WTC11 (cell line): Measurements from ENCODE around the gene ZIC1. TPM values are rescaled to one million over a fixed set of nuclear protein-coding genes. Genes with fewer than 3 reads are reported as not detected.

Source experiments
- ATAC-seq: fragments of 200-7000 bp; cut with Tn5 transposase; 2 replicates; pipeline ENCODE4 v1.10.0; 2021; ENCODE audit warnings: mild to moderate bottlenecking, moderate library complexity
- CTCF ChIA-PET: fragments of 300-600 bp; sonication (Branson Sonifier 250); formaldehyde crosslinking; loops from one replicate; lab custom pipeline; 2021; ENCODE audit warnings: antibody characterized with exemption; lab: Charles Lee
- POLR2A ChIA-PET: fragments of 350-600 bp; sonication (Branson Sonifier 250); formaldehyde crosslinking; loops from one replicate; lab custom pipeline; 2021; ENCODE audit warnings: antibody characterized with exemption; lab: Charles Lee
- DNase-seq: peaks from one replicate; pipeline ENCODE4 v3.0.0; 2021; ENCODE audit warnings: low spot score
- H3K27ac Mint-ChIP-seq: 2 replicates; pipeline ENCODE4 v1.8.0; 2021; ENCODE audit warnings: mixed read lengths
- H3K27me3 Mint-ChIP-seq: 2 replicates; pipeline ENCODE4 v1.8.0; 2021; ENCODE audit warnings: low read depth, mild to moderate bottlenecking, moderate library complexity, mixed read lengths
- H3K36me3 Mint-ChIP-seq: 2 replicates; pipeline ENCODE4 v1.8.0; 2021; ENCODE audit warnings: mixed read lengths
- H3K4me1 Mint-ChIP-seq: 2 replicates; pipeline ENCODE4 v1.8.0; 2022; ENCODE audit warnings: mixed read lengths
- H3K4me3 Mint-ChIP-seq: 2 replicates; pipeline ENCODE4 v1.8.0; 2021; ENCODE audit warnings: mild to moderate bottlenecking, moderate library complexity, mixed read lengths
- H3K9me3 Mint-ChIP-seq: 2 replicates; pipeline ENCODE4 v1.8.0; 2021; ENCODE audit warnings: mixed read lengths
- CBFB ChIP-seq: sonication (generic); formaldehyde crosslinking; IDR thresholded peaks from 2 replicates; pipeline ENCODE4 v1.8.1; 2022; ENCODE audit warnings: mild to moderate bottlenecking, low read depth, missing genetic modification reagents
- CREB1 ChIP-seq: sonication (generic); formaldehyde crosslinking; IDR thresholded peaks from 2 replicates; pipeline ENCODE4 v1.8.0; 2023; ENCODE audit warnings: mild to moderate bottlenecking, missing genetic modification reagents
- CREM ChIP-seq: sonication (generic); formaldehyde crosslinking; IDR thresholded peaks from 2 replicates; pipeline ENCODE4 v1.8.1; 2022; ENCODE audit warnings: mild to moderate bottlenecking, missing genetic modification reagents, moderate library complexity
- ESRRA ChIP-seq: sonication (generic); formaldehyde crosslinking; IDR thresholded peaks from 2 replicates; pipeline ENCODE4 v1.8.1; 2022; ENCODE audit warnings: mild to moderate bottlenecking, missing genetic modification reagents, borderline replicate concordance
- HMGA2 ChIP-seq: fragments of 250-450 bp; sonication (Bioruptor Pico); IDR thresholded peaks from 2 replicates; pipeline ENCODE4 v1.4.0; 2021; ENCODE audit warnings: mild to moderate bottlenecking, moderate library complexity
- IRF2 ChIP-seq: sonication (generic); formaldehyde crosslinking; IDR thresholded peaks from 2 replicates; pipeline ENCODE4 v1.8.0; 2022; ENCODE audit warnings: low read depth, missing genetic modification reagents, borderline replicate concordance
- KAT7 ChIP-seq: sonication (generic); formaldehyde crosslinking; IDR thresholded peaks from 2 replicates; pipeline ENCODE4 v1.8.1; 2023; ENCODE audit warnings: missing genetic modification reagents, mild to moderate bottlenecking, borderline replicate concordance
- MYBL2 ChIP-seq: sonication (generic); formaldehyde crosslinking; IDR thresholded peaks from 2 replicates; pipeline ENCODE4 v1.8.1; 2023; ENCODE audit warnings: mild to moderate bottlenecking, moderate library complexity, missing genetic modification reagents
- NFE2L1 ChIP-seq: sonication (generic); formaldehyde crosslinking; IDR thresholded peaks from 2 replicates; pipeline ENCODE4 v1.8.1; 2023; ENCODE audit warnings: missing genetic modification reagents
- NFYB ChIP-seq: sonication (generic); formaldehyde crosslinking; conservative IDR thresholded peaks from 2 replicates; pipeline ENCODE4 v1.8.0; 2022; ENCODE audit warnings: low read depth, missing genetic modification reagents
- PRRX2 ChIP-seq: fragments of 250-450 bp; sonication (Bioruptor Pico); IDR thresholded peaks from 2 replicates; pipeline ENCODE4 v1.8.0; 2021; ENCODE audit warnings: mild to moderate bottlenecking
- SOX15 ChIP-seq: fragments of 250-450 bp; sonication (Bioruptor Pico); IDR thresholded peaks from 2 replicates; pipeline ENCODE4 v1.9.0; 2021; ENCODE audit warnings: mild to moderate bottlenecking
- ZNF232 ChIP-seq: sonication (generic); formaldehyde crosslinking; IDR thresholded peaks from 2 replicates; pipeline ENCODE4 v1.8.0; 2022; ENCODE audit warnings: mild to moderate bottlenecking, missing genetic modification reagents
- ZNF263 ChIP-seq: sonication (generic); formaldehyde crosslinking; IDR thresholded peaks from 2 replicates; pipeline ENCODE4 v1.8.1; 2022; ENCODE audit warnings: low read depth, mild to moderate bottlenecking, moderate library complexity, missing genetic modification reagents
- ZNF416 ChIP-seq: fragments of 250-450 bp; sonication (Bioruptor Pico); IDR thresholded peaks from 2 replicates; pipeline ENCODE4 v1.9.0; 2021; ENCODE audit warnings: mild to moderate bottlenecking, inconsistent platforms
- ZNF423 ChIP-seq: fragments of 250-450 bp; sonication (Bioruptor Pico); IDR thresholded peaks from 2 replicates; pipeline ENCODE4 v2.1.2; 2022; ENCODE audit warnings: mild to moderate bottlenecking, moderate library complexity
- total RNA-seq: library from RNA; stranded (reverse); gene quantifications from 3 replicates; pipeline ENCODE4 v1.2.3, GENCODE V29; 2021
- TF ChIP-seq, protein P1 (sequence below): sonication (generic); formaldehyde crosslinking; IDR thresholded peaks from 2 replicates; pipeline ENCODE4 v1.8.1; 2023; ENCODE audit warnings: mild to moderate bottlenecking, missing genetic modification reagents
- TF ChIP-seq, protein P2 (sequence below): sonication (generic); formaldehyde crosslinking; IDR thresholded peaks from 2 replicates; pipeline ENCODE4 v1.8.0; 2022; ENCODE audit warnings: mild to moderate bottlenecking, missing genetic modification reagents
- TF ChIP-seq, protein P3 (sequence below): sonication (generic); formaldehyde crosslinking; IDR thresholded peaks from 2 replicates; pipeline ENCODE4 v1.8.1; 2023; ENCODE audit warnings: mild to moderate bottlenecking, moderate library complexity, missing genetic modification reagents
- TF ChIP-seq, protein P4 (sequence below): sonication (generic); formaldehyde crosslinking; IDR thresholded peaks from 2 replicates; pipeline ENCODE4 v1.8.0; 2022; ENCODE audit warnings: mild to moderate bottlenecking, missing genetic modification reagents
- TF ChIP-seq, protein P5 (sequence below): sonication (generic); formaldehyde crosslinking; IDR thresholded peaks from 2 replicates; pipeline ENCODE4 v1.8.1; 2023; ENCODE audit warnings: mild to moderate bottlenecking, missing genetic modification reagents, borderline replicate concordance

Gene ZIC1
- total RNA-seq, 1 experiment from 2014 or later: 59.7 TPM

DNA sequence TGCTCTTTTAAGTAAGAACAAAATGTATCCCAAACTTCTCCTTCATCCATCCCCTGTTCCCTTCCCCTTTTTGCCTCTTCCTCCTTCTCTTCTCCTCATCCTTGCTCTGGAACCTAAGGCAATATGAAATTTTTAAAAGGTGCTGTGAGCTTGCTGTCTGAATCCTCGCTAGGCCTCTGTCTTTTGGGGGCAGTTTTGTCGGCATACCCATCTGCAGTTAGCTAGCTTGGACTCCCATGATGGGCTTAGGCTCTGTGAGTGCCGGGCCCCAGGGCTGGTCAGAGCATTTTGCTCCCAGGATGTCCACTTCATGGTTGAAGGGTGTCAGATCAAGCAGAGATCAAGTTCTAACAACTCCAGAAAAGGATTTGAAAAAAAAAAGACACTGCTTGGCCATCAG lies 18.6 kb downstream of the ZIC1 start (continued):
- TF ChIP-seq, protein P1, sequence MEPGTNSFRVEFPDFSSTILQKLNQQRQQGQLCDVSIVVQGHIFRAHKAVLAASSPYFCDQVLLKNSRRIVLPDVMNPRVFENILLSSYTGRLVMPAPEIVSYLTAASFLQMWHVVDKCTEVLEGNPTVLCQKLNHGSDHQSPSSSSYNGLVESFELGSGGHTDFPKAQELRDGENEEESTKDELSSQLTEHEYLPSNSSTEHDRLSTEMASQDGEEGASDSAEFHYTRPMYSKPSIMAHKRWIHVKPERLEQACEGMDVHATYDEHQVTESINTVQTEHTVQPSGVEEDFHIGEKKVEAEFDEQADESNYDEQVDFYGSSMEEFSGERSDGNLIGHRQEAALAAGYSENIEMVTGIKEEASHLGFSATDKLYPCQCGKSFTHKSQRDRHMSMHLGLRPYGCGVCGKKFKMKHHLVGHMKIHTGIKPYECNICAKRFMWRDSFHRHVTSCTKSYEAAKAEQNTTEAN: no peak
- TF ChIP-seq PRRX2 (CRISPR knock-in tag) (no peak), NFE2L1 (CRISPR knock-in tag) (no peak), IRF2 (CRISPR knock-in tag) (no peak), ZNF232 (no peak), ZNF416 (no peak)
- TF ChIP-seq, protein P2, sequence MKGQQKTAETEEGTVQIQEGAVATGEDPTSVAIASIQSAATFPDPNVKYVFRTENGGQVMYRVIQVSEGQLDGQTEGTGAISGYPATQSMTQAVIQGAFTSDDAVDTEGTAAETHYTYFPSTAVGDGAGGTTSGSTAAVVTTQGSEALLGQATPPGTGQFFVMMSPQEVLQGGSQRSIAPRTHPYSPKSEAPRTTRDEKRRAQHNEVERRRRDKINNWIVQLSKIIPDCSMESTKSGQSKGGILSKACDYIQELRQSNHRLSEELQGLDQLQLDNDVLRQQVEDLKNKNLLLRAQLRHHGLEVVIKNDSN (CRISPR knock-in tag): no peak
- TF ChIP-seq, protein P3, sequence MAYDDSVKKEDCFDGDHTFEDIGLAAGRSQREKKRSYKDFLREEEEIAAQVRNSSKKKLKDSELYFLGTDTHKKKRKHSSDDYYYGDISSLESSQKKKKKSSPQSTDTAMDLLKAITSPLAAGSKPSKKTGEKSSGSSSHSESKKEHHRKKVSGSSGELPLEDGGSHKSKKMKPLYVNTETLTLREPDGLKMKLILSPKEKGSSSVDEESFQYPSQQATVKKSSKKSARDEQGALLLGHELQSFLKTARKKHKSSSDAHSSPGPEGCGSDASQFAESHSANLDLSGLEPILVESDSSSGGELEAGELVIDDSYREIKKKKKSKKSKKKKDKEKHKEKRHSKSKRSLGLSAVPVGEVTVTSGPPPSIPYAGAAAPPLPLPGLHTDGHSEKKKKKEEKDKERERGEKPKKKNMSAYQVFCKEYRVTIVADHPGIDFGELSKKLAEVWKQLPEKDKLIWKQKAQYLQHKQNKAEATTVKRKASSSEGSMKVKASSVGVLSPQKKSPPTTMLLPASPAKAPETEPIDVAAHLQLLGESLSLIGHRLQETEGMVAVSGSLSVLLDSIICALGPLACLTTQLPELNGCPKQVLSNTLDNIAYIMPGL: no peak
- TF ChIP-seq, protein P4, sequence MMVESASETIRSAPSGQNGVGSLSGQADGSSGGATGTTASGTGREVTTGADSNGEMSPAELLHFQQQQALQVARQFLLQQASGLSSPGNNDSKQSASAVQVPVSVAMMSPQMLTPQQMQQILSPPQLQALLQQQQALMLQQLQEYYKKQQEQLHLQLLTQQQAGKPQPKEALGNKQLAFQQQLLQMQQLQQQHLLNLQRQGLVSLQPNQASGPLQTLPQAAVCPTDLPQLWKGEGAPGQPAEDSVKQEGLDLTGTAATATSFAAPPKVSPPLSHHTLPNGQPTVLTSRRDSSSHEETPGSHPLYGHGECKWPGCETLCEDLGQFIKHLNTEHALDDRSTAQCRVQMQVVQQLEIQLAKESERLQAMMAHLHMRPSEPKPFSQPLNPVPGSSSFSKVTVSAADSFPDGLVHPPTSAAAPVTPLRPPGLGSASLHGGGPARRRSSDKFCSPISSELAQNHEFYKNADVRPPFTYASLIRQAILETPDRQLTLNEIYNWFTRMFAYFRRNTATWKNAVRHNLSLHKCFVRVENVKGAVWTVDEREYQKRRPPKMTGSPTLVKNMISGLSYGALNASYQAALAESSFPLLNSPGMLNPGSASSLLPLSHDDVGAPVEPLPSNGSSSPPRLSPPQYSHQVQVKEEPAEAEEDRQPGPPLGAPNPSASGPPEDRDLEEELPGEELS (CRISPR knock-in tag): no peak
- TF ChIP-seq, all 79 proteins: peak for 0

DNA sequence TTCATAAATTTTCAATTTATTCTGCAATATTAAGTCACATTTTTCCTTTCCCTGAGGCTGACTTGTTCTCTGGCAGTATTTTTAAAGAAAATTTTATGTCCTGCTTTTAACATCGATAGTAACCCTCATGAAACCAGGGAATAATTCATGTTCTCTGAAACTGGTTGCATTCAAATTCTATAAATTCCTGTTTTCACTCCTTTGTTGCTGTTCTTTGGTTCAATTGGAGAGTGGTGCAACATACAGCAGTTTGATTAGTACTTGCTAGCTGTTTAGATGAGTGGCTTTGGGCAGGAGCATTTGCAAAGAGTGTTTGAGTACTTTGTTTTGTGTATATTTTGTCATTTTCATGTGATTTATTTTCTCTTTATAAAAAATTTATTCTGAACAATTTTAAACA lies 19.2 kb downstream of the ZIC1 start:
- no peaks in the 10 kb centered on the region for H3K9me3 Mint-ChIP-seq
- no peak for TF ChIP-seq MYBL2 (CRISPR knock-in tag)
- no peak for TF ChIP-seq NFYB
- H3K27me3 Mint-ChIP-seq: peaks cover 31% of the 10 kb centered on the region
- no peaks in the 10 kb centered on the region for H3K36me3 Mint-ChIP-seq
- no peak overlapping the region for H3K27ac Mint-ChIP-seq
- H3K4me1 Mint-ChIP-seq: peaks cover 15% of the 10 kb centered on the region
- DNase-seq (no peak), ATAC-seq (no peak)
- ChIA-PET POLR2A (interaction anchor here (1.2 kb wide), 1 partner anchor 31 kb away, joined by 3 read pairs; no protein-coding TSS in a partner anchor), CTCF (interaction anchor here (1.8 kb wide), 1 partner anchor 44 kb away, joined by 6 read pairs; no protein-coding TSS in a partner anchor)
- H3K4me3 Mint-ChIP-seq: no peak overlapping the region

DNA sequence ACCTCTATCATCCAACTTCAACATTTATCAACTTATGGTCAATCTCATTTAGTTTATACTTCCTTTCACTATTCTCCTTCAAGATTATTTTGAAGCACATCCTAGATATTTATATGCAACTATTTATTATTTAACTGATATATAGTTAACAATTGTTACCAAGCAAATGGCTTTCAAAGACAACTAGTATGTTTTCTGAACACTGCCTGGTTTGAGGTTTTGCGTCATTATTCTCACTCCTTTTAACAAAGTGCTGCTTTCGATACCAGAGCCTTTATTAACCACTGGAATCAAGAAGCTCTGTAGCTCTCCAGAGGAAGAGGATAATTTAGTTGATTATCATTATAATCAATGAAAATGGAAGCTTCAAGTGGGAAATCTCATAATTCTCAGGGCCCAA lies 19.6 kb downstream of the ZIC1 start:
- TF ChIP-seq SOX15 (CRISPR knock-in tag): no peak
- no peak for TF ChIP-seq KAT7
- TF ChIP-seq, protein P3: no peak
- no peak for TF ChIP-seq ESRRA (CRISPR knock-in tag)
- no peak for TF ChIP-seq CBFB (CRISPR knock-in tag)
- TF ChIP-seq, protein P5, sequence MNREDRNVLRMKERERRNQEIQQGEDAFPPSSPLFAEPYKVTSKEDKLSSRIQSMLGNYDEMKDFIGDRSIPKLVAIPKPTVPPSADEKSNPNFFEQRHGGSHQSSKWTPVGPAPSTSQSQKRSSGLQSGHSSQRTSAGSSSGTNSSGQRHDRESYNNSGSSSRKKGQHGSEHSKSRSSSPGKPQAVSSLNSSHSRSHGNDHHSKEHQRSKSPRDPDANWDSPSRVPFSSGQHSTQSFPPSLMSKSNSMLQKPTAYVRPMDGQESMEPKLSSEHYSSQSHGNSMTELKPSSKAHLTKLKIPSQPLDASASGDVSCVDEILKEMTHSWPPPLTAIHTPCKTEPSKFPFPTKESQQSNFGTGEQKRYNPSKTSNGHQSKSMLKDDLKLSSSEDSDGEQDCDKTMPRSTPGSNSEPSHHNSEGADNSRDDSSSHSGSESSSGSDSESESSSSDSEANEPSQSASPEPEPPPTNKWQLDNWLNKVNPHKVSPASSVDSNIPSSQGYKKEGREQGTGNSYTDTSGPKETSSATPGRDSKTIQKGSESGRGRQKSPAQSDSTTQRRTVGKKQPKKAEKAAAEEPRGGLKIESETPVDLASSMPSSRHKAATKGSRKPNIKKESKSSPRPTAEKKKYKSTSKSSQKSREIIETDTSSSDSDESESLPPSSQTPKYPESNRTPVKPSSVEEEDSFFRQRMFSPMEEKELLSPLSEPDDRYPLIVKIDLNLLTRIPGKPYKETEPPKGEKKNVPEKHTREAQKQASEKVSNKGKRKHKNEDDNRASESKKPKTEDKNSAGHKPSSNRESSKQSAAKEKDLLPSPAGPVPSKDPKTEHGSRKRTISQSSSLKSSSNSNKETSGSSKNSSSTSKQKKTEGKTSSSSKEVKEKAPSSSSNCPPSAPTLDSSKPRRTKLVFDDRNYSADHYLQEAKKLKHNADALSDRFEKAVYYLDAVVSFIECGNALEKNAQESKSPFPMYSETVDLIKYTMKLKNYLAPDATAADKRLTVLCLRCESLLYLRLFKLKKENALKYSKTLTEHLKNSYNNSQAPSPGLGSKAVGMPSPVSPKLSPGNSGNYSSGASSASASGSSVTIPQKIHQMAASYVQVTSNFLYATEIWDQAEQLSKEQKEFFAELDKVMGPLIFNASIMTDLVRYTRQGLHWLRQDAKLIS (CRISPR knock-in tag): no peak
- no peak for TF ChIP-seq CREB1
- no peak for TF ChIP-seq HMGA2 (CRISPR knock-in tag)
- no peak for TF ChIP-seq ZNF263 (CRISPR knock-in tag)
- TF ChIP-seq CREM (CRISPR knock-in tag): no peak
- TF ChIP-seq ZNF423 (CRISPR knock-in tag): no peak
- Mint-ChIP-seq H3K4me1 (peaks cover 11% of the 10 kb centered on the region), H3K27me3 (peaks cover 27% of the 10 kb centered on the region), H3K36me3 (no peaks in the 10 kb centered on the region), H3K9me3 (no peaks in the 10 kb centered on the region), H3K27ac (no peak overlapping the region), H3K4me3 (no peak overlapping the region)
- ATAC-seq (no peak), DNase-seq (no peak)
- ChIA-PET CTCF (interaction anchor here (0.5 to 1.8 kb wide), 2 partner anchors 45 to 47 kb away, joined by 6 read pairs; no protein-coding TSS in a partner anchor), POLR2A (interaction anchor here (1.2 kb wide), 1 partner anchor 32 kb away, joined by 3 read pairs; no protein-coding TSS in a partner anchor)
